Keratinocyte (primary cell): ENCODE results near the gene RPL13A. TPM values are rescaled to one million over a fixed set of nuclear protein-coding genes. Genes with fewer than 3 reads are reported as not detected.

Experiments
- DNase-seq: peaks from one replicate; pipeline ENCODE4 v3.0.0-alpha.2; 2011; ENCODE audit warnings: low read depth, missing footprints, low spot score
- FAIRE-seq: peaks from 2 replicates; lab custom pipeline; 2011; peaks lifted over from hg19 to GRCh38; lab: Jason Lieb, UNC
- H2AFZ ChIP-seq: 2 replicates; pipeline ENCODE4 v1.6.0; 2012; ENCODE audit warnings: low read length, control low read depth, inconsistent platforms; ENCODE audit not compliant: control insufficient read depth
- H3K27ac ChIP-seq: 2 replicates; pipeline ENCODE4 v1.5.1; 2011; ENCODE audit warnings: low read length; ENCODE audit not compliant: control insufficient read depth, insufficient read depth
- H3K27me3 ChIP-seq: 3 replicates; pipeline ENCODE4 v1.6.0; 2011; ENCODE audit warnings: low read length; ENCODE audit not compliant: control insufficient read depth, insufficient read depth; ENCODE audit errors: extremely low read depth
- H3K36me3 ChIP-seq, 2 experiments: 2 replicates in 1 of 2; 3 replicates in 1 of 2; pipeline ENCODE4 v1.5.1; 2011; ENCODE audit warnings: low read length in 2 of 2, mild to moderate bottlenecking in 1 of 2; ENCODE audit not compliant: control insufficient read depth in 2 of 2, insufficient read depth in 2 of 2; ENCODE audit errors: extremely low read depth in 1 of 2
- H3K4me1 ChIP-seq: 3 replicates; pipeline ENCODE4 v1.5.1; 2011; ENCODE audit warnings: low read length; ENCODE audit not compliant: control insufficient read depth, insufficient read depth; ENCODE audit errors: extremely low read depth
- H3K4me2 ChIP-seq: 3 replicates; pipeline ENCODE4 v1.6.0; 2011; ENCODE audit warnings: low read depth, low read length; ENCODE audit not compliant: control insufficient read depth, insufficient read depth; ENCODE audit errors: extremely low read depth
- H3K4me3 ChIP-seq, 3 experiments: fragments of 200-600 bp in 1 of 3; sonication (generic) in 1 of 3; 2 replicates in 2 of 3; 3 replicates in 1 of 3; pipeline ENCODE4 v1.5.1; 2011 to 2016; ENCODE audit warnings: low read length in 3 of 3, mild to moderate bottlenecking in 3 of 3, control low read depth in 2 of 3, inconsistent platforms in 1 of 3, low read depth in 1 of 3, mixed read lengths in 1 of 3, mixed run types in 1 of 3, moderate library complexity in 1 of 3; ENCODE audit not compliant: control insufficient read depth in 2 of 3, insufficient read depth in 2 of 3; ENCODE audit errors: extremely low read depth in 1 of 3
- H3K79me2 ChIP-seq: 2 replicates; pipeline ENCODE4 v1.6.0; 2012; ENCODE audit warnings: low read length; ENCODE audit not compliant: control insufficient read depth, insufficient read depth
- H3K9ac ChIP-seq: 3 replicates; pipeline ENCODE4 v1.6.0; 2011; ENCODE audit warnings: low read length; ENCODE audit not compliant: control insufficient read depth, insufficient read depth; ENCODE audit errors: extremely low read depth
- H3K9me1 ChIP-seq: 3 replicates; pipeline ENCODE4 v1.6.0; 2011; ENCODE audit warnings: low read length; ENCODE audit not compliant: control insufficient read depth, insufficient read depth; ENCODE audit errors: extremely low read depth
- H3K9me3 ChIP-seq: 2 replicates; pipeline ENCODE4 v1.5.1; 2012; ENCODE audit warnings: low read depth, low read length; ENCODE audit not compliant: control insufficient read depth
- H4K20me1 ChIP-seq: 3 replicates; pipeline ENCODE4 v1.6.0; 2011; ENCODE audit warnings: low read length; ENCODE audit not compliant: control insufficient read depth, insufficient read depth; ENCODE audit errors: extremely low read depth
- EZH2 ChIP-seq: IDR thresholded peaks from one replicate; pipeline ENCODE4 v1.6.1; 2012; ENCODE audit warnings: inconsistent platforms, mild to moderate bottlenecking, low read length, moderate library complexity
- dilution Hi-C: fragments of 300-500 bp; cut with MboI; formaldehyde crosslinking; loops from one replicate; pipeline ENCODE4 v1.7.0; 2020; ENCODE audit warnings: low sequenced_read_pairs; ENCODE audit not compliant: extremely low pct_ligation_motif_present
- polyA plus RNA-seq, 5 experiments: library from polyadenylated mRNA; depleted of rRNA in 3 of 5; stranded (reverse) in 3 of 5; stranded (forward) in 1 of 5; unstranded in 1 of 5; fragments of >200 nt; gene quantifications; 1 replicate in 1 of 5; 2 replicates in 3 of 5; 3 replicates in 1 of 5; pipeline versions ENCODE4 v1.2.1 to v1.2.3, GENCODE V29; 2011 to 2012; ENCODE audit warnings: missing spikeins in 2 of 5, low read depth in 1 of 5, low replicate concordance in 1 of 5
- TF ChIP-seq, protein P1 (sequence below), 3 experiments: IDR thresholded peaks in 1 of 3; conservative IDR thresholded peaks in 1 of 3; optimal IDR thresholded peaks in 1 of 3; 2 replicates in 2 of 3; 3 replicates in 1 of 3; pipeline versions ENCODE3 to v1.5.1; 2011; ENCODE audit warnings: low read length in 3 of 3, mild to moderate bottlenecking in 3 of 3, moderate library complexity in 2 of 3, control low read depth in 1 of 3, inconsistent platforms in 1 of 3; ENCODE audit not compliant: insufficient read depth in 2 of 3; ENCODE audit errors: extremely low read depth in 1 of 3

RPL13A gene
- polyA plus RNA-seq, 1 donor (not counting 4 experiments of a cell fraction or from before 2014, with no cell fraction given), result 3,383 TPM

- H3K36me3 ChIP-seq, result no peaks in the 10 kb centered on the region
- peaks cover 7% of the 10 kb centered on the region for H3K4me1 ChIP-seq
- no peak overlapping the region for H2AFZ ChIP-seq
- no peak overlapping the region for H3K4me2 ChIP-seq
- H3K4me3 ChIP-seq, result no peak overlapping the region
- no peak for TF ChIP-seq EZH2
- TF ChIP-seq, protein P1, sequence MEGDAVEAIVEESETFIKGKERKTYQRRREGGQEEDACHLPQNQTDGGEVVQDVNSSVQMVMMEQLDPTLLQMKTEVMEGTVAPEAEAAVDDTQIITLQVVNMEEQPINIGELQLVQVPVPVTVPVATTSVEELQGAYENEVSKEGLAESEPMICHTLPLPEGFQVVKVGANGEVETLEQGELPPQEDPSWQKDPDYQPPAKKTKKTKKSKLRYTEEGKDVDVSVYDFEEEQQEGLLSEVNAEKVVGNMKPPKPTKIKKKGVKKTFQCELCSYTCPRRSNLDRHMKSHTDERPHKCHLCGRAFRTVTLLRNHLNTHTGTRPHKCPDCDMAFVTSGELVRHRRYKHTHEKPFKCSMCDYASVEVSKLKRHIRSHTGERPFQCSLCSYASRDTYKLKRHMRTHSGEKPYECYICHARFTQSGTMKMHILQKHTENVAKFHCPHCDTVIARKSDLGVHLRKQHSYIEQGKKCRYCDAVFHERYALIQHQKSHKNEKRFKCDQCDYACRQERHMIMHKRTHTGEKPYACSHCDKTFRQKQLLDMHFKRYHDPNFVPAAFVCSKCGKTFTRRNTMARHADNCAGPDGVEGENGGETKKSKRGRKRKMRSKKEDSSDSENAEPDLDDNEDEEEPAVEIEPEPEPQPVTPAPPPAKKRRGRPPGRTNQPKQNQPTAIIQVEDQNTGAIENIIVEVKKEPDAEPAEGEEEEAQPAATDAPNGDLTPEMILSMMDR (optimal IDR thresholded peaks at IDR 0.05 in 1 of 3, IDR thresholded peaks at IDR 0.05 in 1 of 3, conservative IDR thresholded peaks at IDR 0.05 in 1 of 3; ENCODE audit: extremely low read depth in 1 of 3, insufficient read depth in 2 of 3, low read length in 3 of 3), result no peak
- H3K9me1 ChIP-seq, result no peaks in the 10 kb centered on the region
- H3K9ac ChIP-seq, result no peak overlapping the region
- no peak for DNase-seq
- peaks cover 76% of the 10 kb centered on the region for H3K27me3 ChIP-seq
- H3K79me2 ChIP-seq, result no peaks in the 10 kb centered on the region
- no peak overlapping the region for H3K27ac ChIP-seq
- dilution Hi-C loops, result no loop called here
- H3K9me3 ChIP-seq, result no peaks in the 10 kb centered on the region
- no peak for FAIRE-seq
- no peaks in the 10 kb centered on the region for H4K20me1 ChIP-seq
Observed at GRCh38 chr19:49439836-49440235, 47.6 kb upstream of the RPL13A start.

DNA sequence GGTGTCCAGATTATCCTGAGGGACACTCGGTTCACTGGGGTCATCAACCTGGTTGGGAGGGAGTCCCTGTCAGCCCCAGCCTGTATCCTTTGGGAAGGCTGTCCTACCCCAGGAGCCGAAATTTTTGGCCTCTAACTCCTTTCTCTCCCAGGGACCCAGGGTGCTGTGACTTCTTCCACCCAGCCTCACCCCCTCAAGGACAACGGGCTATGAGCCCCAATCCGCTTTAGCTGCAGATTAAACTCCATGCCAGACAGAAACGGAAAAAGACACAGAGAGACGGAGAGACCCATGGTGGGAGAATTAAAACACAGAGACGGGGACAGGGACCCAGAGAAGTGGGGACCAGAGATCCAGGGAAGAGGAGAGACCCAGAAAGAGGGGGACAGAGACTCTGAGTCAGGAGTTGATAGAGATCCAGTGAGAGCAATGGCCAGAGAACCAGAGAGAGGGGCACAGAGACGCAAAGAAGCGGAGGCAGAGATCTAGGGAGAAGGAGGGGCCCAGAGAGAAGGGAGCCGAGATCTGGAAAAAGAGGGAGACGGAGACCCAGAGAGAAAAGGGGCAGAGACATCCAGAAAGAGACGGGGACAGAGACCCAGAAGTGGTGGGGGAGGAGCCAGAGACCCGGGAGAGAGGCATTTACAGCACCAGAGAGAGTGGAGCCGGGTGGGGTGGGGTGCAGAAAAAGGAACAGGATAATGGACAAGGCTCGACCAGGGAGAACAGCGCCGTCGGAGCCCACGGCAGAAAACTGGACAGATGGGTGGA, 46.8 kb upstream of the RPL13A start:
- Histone ChIP-seq H4K20me1 (no peaks in the 10 kb centered on the region), H3K4me1 (peaks cover 7% of the 10 kb centered on the region), H3K79me2 (no peaks in the 10 kb centered on the region), H3K9me3 (no peaks in the 10 kb centered on the region), H3K27ac (no peak overlapping the region), H3K27me3 (peaks cover 68% of the 10 kb centered on the region), H3K9ac (no peak overlapping the region), H2AFZ (no peak overlapping the region), H3K36me3 (no peaks in the 10 kb centered on the region), H3K9me1 (no peaks in the 10 kb centered on the region), H3K4me3 (peak overlapping the region in 1 of 3 experiments; percentile 10), H3K4me2 (peak overlapping the region; percentile 37)
- TF ChIP-seq, protein P1 (optimal IDR thresholded peaks at IDR 0.05 in 1 of 3, IDR thresholded peaks at IDR 0.05 in 1 of 3, conservative IDR thresholded peaks at IDR 0.05 in 1 of 3; ENCODE audit: extremely low read depth in 1 of 3, insufficient read depth in 2 of 3, low read length in 3 of 3), result no peak
- FAIRE-seq (no peak), DNase-seq (no peak)
- dilution Hi-C loops, result no loop called here
